ENCODE results near the gene PCCA. TPM values are rescaled to one million over a fixed set of nuclear protein-coding genes. Genes with fewer than 3 reads are reported as not detected.

Gene PCCA
- total and polyA plus RNA-seq, 2 donors (not counting 1 experiment from before 2014, with no cell fraction given): 11.2 to 73.0 TPM

GRCh38 chr13:100518394-100519062 is 429.6 kb downstream of the PCCA start:
- Histone ChIP-seq H3K36me3 (ENCODE audit: control insufficient read depth, insufficient read depth, low read length) (no peaks in the 10 kb centered on the region), H3K4me1 (ENCODE audit: control insufficient read depth, extremely low read depth, insufficient read depth, low read length) (no peaks in the 10 kb centered on the region), H3K4me3 (replicated peaks in 1 of 4; ENCODE audit: control extremely low read depth in 1 of 4, insufficient read depth in 1 of 4, low read depth in 3 of 4, low read length in 4 of 4) (no peak overlapping the region), H3K4me2 (ENCODE audit: extremely low read depth, insufficient read depth, low read length) (no peak overlapping the region), H2AFZ (ENCODE audit: low read length) (no peak overlapping the region), H3K9ac (ENCODE audit: insufficient read depth, low read length) (no peak overlapping the region), H4K20me1 (ENCODE audit: control insufficient read depth, extremely low read depth, insufficient read depth, low read length) (no peaks in the 10 kb centered on the region), H3K9me3 (ENCODE audit: control insufficient read depth, insufficient read depth, low read depth, low read length) (no peaks in the 10 kb centered on the region), H3K27ac (ENCODE audit: insufficient read depth, low read length) (no peak overlapping the region), H3K79me2 (ENCODE audit: control insufficient read depth, insufficient read depth, low read length) (no peaks in the 10 kb centered on the region), H3K27me3 (ENCODE audit: control insufficient read depth, insufficient read depth, low read length) (no peaks in the 10 kb centered on the region)
- DNase-seq (ENCODE audit: low read depth in 2 of 2): no peak
- no peak for TF ChIP-seq EZH2 (IDR thresholded peaks at IDR 0.05; ENCODE audit: low read length, missing control alignments)
- TF ChIP-seq CTCF (conservative IDR thresholded peaks at IDR 0.05 in 1 of 2, IDR thresholded peaks at IDR 0.05 in 1 of 2; ENCODE audit: low read depth in 1 of 2, low read length in 2 of 2): no peak

- H3K36me3 ChIP-seq (ENCODE audit: control insufficient read depth, insufficient read depth, low read length): peaks cover 1% of the 10 kb centered on the region
- H3K4me3 ChIP-seq (replicated peaks in 1 of 4; ENCODE audit: control extremely low read depth in 1 of 4, insufficient read depth in 1 of 4, low read depth in 3 of 4, low read length in 4 of 4): no peak overlapping the region
- no peak overlapping the region for H3K9ac ChIP-seq (ENCODE audit: insufficient read depth, low read length)
- H3K4me1 ChIP-seq (ENCODE audit: control insufficient read depth, extremely low read depth, insufficient read depth, low read length): no peaks in the 10 kb centered on the region
- H3K79me2 ChIP-seq (ENCODE audit: control insufficient read depth, insufficient read depth, low read length): no peaks in the 10 kb centered on the region
- no peak overlapping the region for H3K27ac ChIP-seq (ENCODE audit: insufficient read depth, low read length)
- DNase-seq (ENCODE audit: low read depth in 2 of 2): no peak
- TF ChIP-seq CTCF (conservative IDR thresholded peaks at IDR 0.05 in 1 of 2, IDR thresholded peaks at IDR 0.05 in 1 of 2; ENCODE audit: low read depth in 1 of 2, low read length in 2 of 2) (no peak), EZH2 (IDR thresholded peaks at IDR 0.05; ENCODE audit: low read length, missing control alignments) (no peak)
- no peaks in the 10 kb centered on the region for H3K9me3 ChIP-seq (ENCODE audit: control insufficient read depth, insufficient read depth, low read depth, low read length)
- no peaks in the 10 kb centered on the region for H3K27me3 ChIP-seq (ENCODE audit: control insufficient read depth, insufficient read depth, low read length)
- no peak overlapping the region for H2AFZ ChIP-seq (ENCODE audit: low read length)
- no peaks in the 10 kb centered on the region for H4K20me1 ChIP-seq (ENCODE audit: control insufficient read depth, extremely low read depth, insufficient read depth, low read length)
- no peak overlapping the region for H3K4me2 ChIP-seq (ENCODE audit: extremely low read depth, insufficient read depth, low read length)
Measured at GRCh38 chr13:100519626-100520025, 430.7 kb downstream of the PCCA start.

- H3K27ac ChIP-seq (ENCODE audit: insufficient read depth, low read length): no peak overlapping the region
- no peak overlapping the region for H2AFZ ChIP-seq (ENCODE audit: low read length)
- H3K36me3 ChIP-seq (ENCODE audit: control insufficient read depth, insufficient read depth, low read length): peaks cover 1% of the 10 kb centered on the region
- no peak overlapping the region for H3K9ac ChIP-seq (ENCODE audit: insufficient read depth, low read length)
- H3K4me2 ChIP-seq (ENCODE audit: extremely low read depth, insufficient read depth, low read length): no peak overlapping the region
- no peak overlapping the region for H3K4me3 ChIP-seq (replicated peaks in 1 of 4; ENCODE audit: control extremely low read depth in 1 of 4, insufficient read depth in 1 of 4, low read depth in 3 of 4, low read length in 4 of 4)
- no peak for DNase-seq (ENCODE audit: low read depth in 2 of 2)
- no peaks in the 10 kb centered on the region for H4K20me1 ChIP-seq (ENCODE audit: control insufficient read depth, extremely low read depth, insufficient read depth, low read length)
- TF ChIP-seq CTCF (conservative IDR thresholded peaks at IDR 0.05 in 1 of 2, IDR thresholded peaks at IDR 0.05 in 1 of 2; ENCODE audit: low read depth in 1 of 2, low read length in 2 of 2) (no peak), EZH2 (IDR thresholded peaks at IDR 0.05; ENCODE audit: low read length, missing control alignments) (no peak)
- no peaks in the 10 kb centered on the region for H3K4me1 ChIP-seq (ENCODE audit: control insufficient read depth, extremely low read depth, insufficient read depth, low read length)
- no peaks in the 10 kb centered on the region for H3K27me3 ChIP-seq (ENCODE audit: control insufficient read depth, insufficient read depth, low read length)
- no peaks in the 10 kb centered on the region for H3K9me3 ChIP-seq (ENCODE audit: control insufficient read depth, insufficient read depth, low read depth, low read length)
- no peaks in the 10 kb centered on the region for H3K79me2 ChIP-seq (ENCODE audit: control insufficient read depth, insufficient read depth, low read length)
Measured at GRCh38 chr13:100520936-100521850, 432.3 kb downstream of the PCCA start.
